Smooth muscle cell of the umbilical artery (primary cell): Measurements from ENCODE around the gene ZNF682. TPM values are rescaled to one million over a fixed set of nuclear protein-coding genes. Genes with fewer than 3 reads are reported as not detected.

ENCODE experiments used
- total RNA-seq: library from RNA; depleted of rRNA; stranded (reverse); fragments of >200 nt; gene quantifications from 2 replicates; pipeline ENCODE4 v1.2.3, GENCODE V29; 2014

ZNF682 gene
- 1.8 and 3.5 TPM in 2 replicates for total RNA-seq

GRCh38 chr19:20039203-20039723 lies at the start of gene ZNF682:
Gene ZNF682, minus strand, starts transcription at chr19:20039505. Its CDS starts 160 bp downstream, at chr19:20039345.

GRCh38 chr19:20077791-20078463 lies 38.6 kb upstream of the ZNF682 start, which contains the start of gene ZNF90:
Gene ZNF90, plus strand, starts transcription at chr19:20078000. Its CDS starts 133 bp downstream, at chr19:20078133.

Other genes starting within 250 kb of the ZNF682 start
- 15.5 and 16.3 TPM in 2 replicates for gene ZNF506, start 217.8 kb downstream of the ZNF682 start, total RNA-seq
- gene ZNF253, start 173.6 kb downstream of the ZNF682 start, total RNA-seq: 3.2 and 3.3 TPM in 2 replicates
- gene ZNF93, start 138.6 kb downstream of the ZNF682 start, total RNA-seq: 7.1 and 10.7 TPM in 2 replicates
- gene ZNF90, start 38.5 kb upstream of the ZNF682 start, total RNA-seq: 1.2 and 1.7 TPM in 2 replicates
- gene ZNF486, start 127.7 kb upstream of the ZNF682 start, total RNA-seq: 5.3 and 5.6 TPM in 2 replicates